OCI-LY1 (cell line): ENCODE measurements around the gene PRKCB.

Source experiments
- CTCF ChIP-seq: fragments of 200-600 bp; sonication (generic), shearing (Covaris generic); IDR thresholded peaks from 2 replicates; pipeline ENCODE4 v1.5.1; 2017; ENCODE audit warnings: mild to moderate bottlenecking, antibody characterized with exemption, low read length, moderate library complexity, mixed read lengths
- EZH2 ChIP-seq: fragments of 200-600 bp; sonication (generic), shearing (Covaris generic); IDR thresholded peaks from 2 replicates; pipeline ENCODE4 v1.8.0; 2017; ENCODE audit warnings: borderline replicate concordance, mixed run types, mild to moderate bottlenecking, antibody characterized with exemption, low read length, moderate library complexity, mixed read lengths

DNA sequence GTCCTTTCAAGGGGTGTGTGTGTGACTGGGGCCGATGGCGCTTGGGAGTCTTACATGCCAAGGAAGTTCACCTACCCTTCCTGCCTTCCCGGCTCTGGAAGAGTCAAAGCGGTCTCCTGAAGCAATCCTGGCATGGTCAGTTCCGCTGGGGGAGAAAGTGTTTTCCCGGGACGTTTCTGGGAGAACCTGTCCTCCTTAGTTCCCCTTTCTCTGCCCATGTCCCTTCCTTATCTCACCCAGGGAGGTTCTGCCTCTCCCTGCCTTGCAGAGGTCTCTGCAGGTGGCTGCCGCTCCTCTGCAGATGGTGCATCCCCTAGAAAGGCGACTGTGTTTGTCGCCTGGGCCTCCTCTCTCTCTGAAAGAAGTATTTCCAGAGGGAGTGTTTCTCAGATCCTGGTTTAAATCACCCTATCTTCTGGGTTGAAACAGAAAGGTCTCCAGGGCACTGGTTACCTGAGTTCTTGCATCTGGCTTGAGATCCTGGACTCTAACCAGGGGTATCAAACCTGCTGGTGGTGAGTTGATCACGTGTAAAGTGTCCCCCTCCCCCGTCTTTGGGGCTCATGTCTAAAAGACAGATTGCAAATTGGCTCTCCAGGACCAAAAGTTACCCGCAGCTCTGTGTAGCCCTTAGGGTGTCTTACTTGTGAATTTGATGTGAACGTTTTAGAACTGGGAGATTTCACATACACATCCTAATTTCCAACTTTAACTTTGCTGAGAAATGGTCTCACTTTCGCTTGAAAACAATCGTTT lies 1.9 kb downstream of the PRKCB start:
- no peak for TF ChIP-seq CTCF
- no peak for TF ChIP-seq EZH2
